Suprapubic skin (tissue), 4 donors: ENCODE results near the gene METTL17. TPM values are rescaled to one million over a fixed set of nuclear protein-coding genes. Genes with fewer than 3 reads are reported as not detected.
"Not testable (repeated sequence)": the region's sequence is repeated elsewhere in the genome, so short reads cannot be mapped to it uniquely, and the experiment has no call there.

ENCODE experiments used
- DNase-seq, 2 donors: peaks; one replicate each; pipeline ENCODE4 v3.0.0-alpha.2; 2019; ENCODE audit warnings: low spot score in 2 of 2
- H3K27ac ChIP-seq: fragments of 200-600 bp; sonication (generic); one replicate; pipeline ENCODE4 v1.5.1; 2019
- H3K27me3 ChIP-seq: fragments of 200-600 bp; sonication (generic); one replicate; pipeline ENCODE4 v1.5.1; 2019
- H3K36me3 ChIP-seq: fragments of 200-600 bp; sonication (generic); one replicate; pipeline ENCODE4 v1.5.1; 2019
- H3K4me1 ChIP-seq: fragments of 200-600 bp; sonication (generic); one replicate; pipeline ENCODE4 v1.5.1; 2019
- H3K4me3 ChIP-seq: fragments of 200-600 bp; sonication (generic); one replicate; pipeline ENCODE4 v1.5.1; 2019; ENCODE audit warnings: mild to moderate bottlenecking
- H3K9me3 ChIP-seq: fragments of 200-600 bp; sonication (generic); one replicate; pipeline ENCODE4 v1.5.1; 2019
- EP300 ChIP-seq: sonication (generic); formaldehyde crosslinking; IDR thresholded peaks from one replicate; pipeline ENCODE4 v1.6.1; 2017; ENCODE audit warnings: antibody characterized with exemption
- POLR2A ChIP-seq, 2 donors: fragments of 450-650 bp; IDR thresholded peaks; one replicate each; pipeline ENCODE4 v1.6.1; 2017; ENCODE audit warnings: antibody characterized with exemption in 2 of 2, mild to moderate bottlenecking in 2 of 2, moderate library complexity in 2 of 2
- POLR2AphosphoS5 ChIP-seq, 3 donors: sonication (generic); formaldehyde crosslinking; IDR thresholded peaks; one replicate each; pipeline ENCODE4 v1.6.1; 2017; ENCODE audit warnings: antibody characterized with exemption in 3 of 3
- WGBS: methylation state at CpG from one replicate; pipeline ENCODE4 v1.1.5; 2018; 5-methylcytosine and 5-hydroxymethylcytosine counted together
- total RNA-seq, 4 donors: library from RNA; depleted of rRNA; stranded (reverse); fragments of >200 nt; gene quantifications; one replicate each; pipeline ENCODE4 v1.1.0, GENCODE V29; 2016
- TF ChIP-seq, protein P1 (sequence below), 2 donors: fragments of 200-600 bp in 1 of 2; fragments of 450-650 bp in 1 of 2; sonication (generic) in 1 of 2; IDR thresholded peaks; one replicate each; pipeline ENCODE4 v1.5.1; 2016 to 2019; ENCODE audit warnings: antibody characterized with exemption in 2 of 2, mild to moderate bottlenecking in 1 of 2, moderate library complexity in 1 of 2

METTL17 gene
- total RNA-seq, 4 donors from 2014 or later: 64.9 to 332 (median 96.3) TPM

- Histone ChIP-seq H3K36me3 (no peaks in the 10 kb centered on the region), H3K9me3 (no peaks in the 10 kb centered on the region), H3K27ac (no peak overlapping the region), H3K27me3 (no peaks in the 10 kb centered on the region), H3K4me3 (no peak overlapping the region), H3K4me1 (peaks cover 5% of the 10 kb centered on the region)
- TF ChIP-seq POLR2A (IDR thresholded peaks at IDR 0.05) (no peak), POLR2AphosphoS5 (IDR thresholded peaks at IDR 0.05) (no peak)
- DNase-seq: no peak
- WGBS: 42% methylated on average over 1 of the region's 1 CpG
Observed at GRCh38 chr14:20978687-20979086, 11.1 kb upstream of the METTL17 start.

GRCh38 chr14:20980906-20981305 lies 8.9 kb upstream of the METTL17 start:
- no peak overlapping the region for H3K27ac ChIP-seq
- peaks cover under 1% of the 10 kb centered on the region for H3K4me1 ChIP-seq
- H3K36me3 ChIP-seq: no peaks in the 10 kb centered on the region
- TF ChIP-seq POLR2A (IDR thresholded peaks at IDR 0.05): no peak
- no peak for DNase-seq
- no peaks in the 10 kb centered on the region for H3K27me3 ChIP-seq
- H3K4me3 ChIP-seq: no peak overlapping the region
- H3K9me3 ChIP-seq: no peaks in the 10 kb centered on the region
- 83% methylated on average over 1 of the region's 1 CpG for WGBS

GRCh38 chr14:20982646-20983369 lies 7.0 kb upstream of the METTL17 start:
- no peak for DNase-seq
- no peaks in the 10 kb centered on the region for H3K9me3 ChIP-seq
- H3K4me1 ChIP-seq: peaks cover 17% of the 10 kb centered on the region
- TF ChIP-seq POLR2AphosphoS5 (IDR thresholded peaks at IDR 0.05) (no peak), EP300 (no peak), POLR2A (IDR thresholded peaks at IDR 0.05) (no peak)
- TF ChIP-seq, protein P1, sequence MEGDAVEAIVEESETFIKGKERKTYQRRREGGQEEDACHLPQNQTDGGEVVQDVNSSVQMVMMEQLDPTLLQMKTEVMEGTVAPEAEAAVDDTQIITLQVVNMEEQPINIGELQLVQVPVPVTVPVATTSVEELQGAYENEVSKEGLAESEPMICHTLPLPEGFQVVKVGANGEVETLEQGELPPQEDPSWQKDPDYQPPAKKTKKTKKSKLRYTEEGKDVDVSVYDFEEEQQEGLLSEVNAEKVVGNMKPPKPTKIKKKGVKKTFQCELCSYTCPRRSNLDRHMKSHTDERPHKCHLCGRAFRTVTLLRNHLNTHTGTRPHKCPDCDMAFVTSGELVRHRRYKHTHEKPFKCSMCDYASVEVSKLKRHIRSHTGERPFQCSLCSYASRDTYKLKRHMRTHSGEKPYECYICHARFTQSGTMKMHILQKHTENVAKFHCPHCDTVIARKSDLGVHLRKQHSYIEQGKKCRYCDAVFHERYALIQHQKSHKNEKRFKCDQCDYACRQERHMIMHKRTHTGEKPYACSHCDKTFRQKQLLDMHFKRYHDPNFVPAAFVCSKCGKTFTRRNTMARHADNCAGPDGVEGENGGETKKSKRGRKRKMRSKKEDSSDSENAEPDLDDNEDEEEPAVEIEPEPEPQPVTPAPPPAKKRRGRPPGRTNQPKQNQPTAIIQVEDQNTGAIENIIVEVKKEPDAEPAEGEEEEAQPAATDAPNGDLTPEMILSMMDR (IDR thresholded peaks at IDR 0.05): no peak
- no peaks in the 10 kb centered on the region for H3K27me3 ChIP-seq
- H3K4me3 ChIP-seq: no peak overlapping the region
- no peak overlapping the region for H3K27ac ChIP-seq
- H3K36me3 ChIP-seq: no peaks in the 10 kb centered on the region
- 74% methylated on average over 2 of the region's 2 CpGs for WGBS

DNA sequence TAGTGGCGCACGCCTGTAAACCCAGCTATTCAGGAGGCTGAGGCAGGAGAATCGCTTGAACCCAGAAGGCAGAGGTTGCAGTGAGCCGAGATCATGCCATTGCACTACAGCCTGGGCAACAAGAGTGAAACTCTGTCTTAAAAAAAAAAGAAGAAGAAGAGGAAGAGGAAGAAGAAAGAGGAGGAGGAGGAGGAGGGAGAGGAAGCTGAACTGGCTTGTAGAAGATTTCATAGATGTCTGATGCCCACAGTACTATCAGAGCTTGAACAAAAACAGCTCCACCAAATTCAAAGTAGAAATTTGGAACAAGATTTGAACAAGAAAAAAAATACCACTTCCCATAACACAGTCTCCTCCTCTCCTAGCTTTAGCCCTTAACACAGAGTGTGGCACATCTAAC lies 4.1 kb upstream of the METTL17 start:
- DNase-seq, H3K9me3 ChIP-seq, H3K27ac ChIP-seq, H3K36me3 ChIP-seq, H3K27me3 ChIP-seq, H3K4me3 ChIP-seq: not testable (repeated sequence)
- WGBS: 92% methylated on average over 4 of the region's 4 CpGs
- H3K4me1 ChIP-seq: peaks cover 35% of the 10 kb centered on the region

GRCh38 chr14:20986811-20987210 lies 3.0 kb upstream of the METTL17 start:
- WGBS: 18% methylated on average over 2 of the region's 2 CpGs
- no peaks in the 10 kb centered on the region for H3K9me3 ChIP-seq
- H3K4me3 ChIP-seq: no peak overlapping the region
- H3K27me3 ChIP-seq: no peaks in the 10 kb centered on the region
- H3K36me3 ChIP-seq: no peaks in the 10 kb centered on the region
- DNase-seq: no peak
- TF ChIP-seq POLR2AphosphoS5 (IDR thresholded peaks at IDR 0.05) (no peak), EP300 (no peak), POLR2A (IDR thresholded peaks at IDR 0.05) (no peak)
- TF ChIP-seq, protein P1 (IDR thresholded peaks at IDR 0.05): no peak
- peaks cover 46% of the 10 kb centered on the region for H3K4me1 ChIP-seq
- peak overlapping the region; percentile 52 for H3K27ac ChIP-seq

DNA sequence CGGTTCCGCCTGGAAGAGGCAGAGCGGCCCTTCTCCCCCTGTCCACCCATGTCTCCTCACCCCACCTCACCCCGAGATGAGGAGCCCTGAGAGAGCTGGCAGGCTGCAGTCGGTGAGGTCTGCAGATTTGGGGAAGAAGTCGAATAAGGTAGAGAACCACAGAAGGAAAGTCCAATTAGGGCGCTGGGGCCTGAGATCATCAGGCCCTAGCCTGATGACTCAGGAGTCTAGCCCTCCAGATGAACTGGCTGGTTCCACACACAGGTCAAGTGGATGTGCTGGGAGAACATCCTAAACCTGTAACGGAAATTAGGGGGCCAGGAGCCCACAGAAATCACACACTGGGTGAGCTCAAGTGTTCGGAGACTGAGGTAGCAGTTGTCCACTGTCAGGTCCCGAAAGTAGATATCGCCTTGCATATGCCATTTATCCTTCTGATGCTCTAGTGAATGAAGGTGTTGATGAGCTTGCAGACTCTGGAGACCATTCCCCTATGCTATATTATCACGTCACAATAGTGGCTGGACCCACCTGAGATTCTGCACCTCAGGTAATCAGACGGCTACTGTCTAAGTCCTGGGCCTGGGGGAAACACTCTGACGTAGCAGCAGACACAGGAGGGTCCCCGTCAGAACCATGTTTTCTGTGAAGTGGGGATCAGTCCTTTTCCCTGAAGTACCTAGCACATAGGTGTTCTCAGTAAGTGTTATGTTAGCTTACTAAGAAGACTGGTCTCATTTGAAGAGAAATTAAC lies 886 bp upstream of the METTL17 start:
- peak overlapping the region; percentile 89 for H3K27ac ChIP-seq
- H3K4me1 ChIP-seq: peaks cover 51% of the 10 kb centered on the region
- no peaks in the 10 kb centered on the region for H3K27me3 ChIP-seq
- H3K4me3 ChIP-seq: peak overlapping the region; percentile 78
- TF ChIP-seq EP300 (no peak), POLR2A (IDR thresholded peaks at IDR 0.05) (no peak), POLR2AphosphoS5 (IDR thresholded peaks at IDR 0.05) (no peak)
- TF ChIP-seq, protein P1 (IDR thresholded peaks at IDR 0.05): no peak
- H3K36me3 ChIP-seq: peaks cover 18% of the 10 kb centered on the region
- no peak for DNase-seq
- no peaks in the 10 kb centered on the region for H3K9me3 ChIP-seq
- WGBS: 83% methylated on average over 15 of the region's 15 CpGs
